ENCODE measurements around the gene ATP10B. TPM values are rescaled to one million over a fixed set of nuclear protein-coding genes. Genes with fewer than 3 reads are reported as not detected.
"Not testable (repeated sequence)": the region's sequence is repeated elsewhere in the genome, so short reads cannot be mapped to it uniquely, and the experiment has no call there.

ATP10B gene
- total RNA-seq, 4 donors from 2014 or later: 0.07 to 0.29 TPM; not detected in 2

GRCh38 chr5:160720822-160721221 lies 131.2 kb downstream of the ATP10B start:
- Histone ChIP-seq H3K9me3 (no peaks in the 10 kb centered on the region), H3K4me3 (no peak overlapping the region), H3K36me3 (no peaks in the 10 kb centered on the region), H3K27me3 (no peaks in the 10 kb centered on the region), H3K4me1 (no peaks in the 10 kb centered on the region), H3K27ac (no peak overlapping the region)
- TF ChIP-seq POLR2A (IDR thresholded peaks at IDR 0.05): no peak
- TF ChIP-seq CTCF (IDR thresholded peaks at IDR 0.05): no peak
- DNase-seq: no peak
- intact Hi-C loops (cut with DNase I; ENCODE audit: low total_unique reads): no loop called here

GRCh38 chr5:160715508-160715907 lies 136.5 kb downstream of the ATP10B start:
- H3K4me3 ChIP-seq; H3K36me3 ChIP-seq; DNase-seq; H3K4me1 ChIP-seq; intact Hi-C loops (cut with DNase I; ENCODE audit: low total_unique reads); H3K27ac ChIP-seq; H3K9me3 ChIP-seq; H3K27me3 ChIP-seq: not testable (repeated sequence)

DNA sequence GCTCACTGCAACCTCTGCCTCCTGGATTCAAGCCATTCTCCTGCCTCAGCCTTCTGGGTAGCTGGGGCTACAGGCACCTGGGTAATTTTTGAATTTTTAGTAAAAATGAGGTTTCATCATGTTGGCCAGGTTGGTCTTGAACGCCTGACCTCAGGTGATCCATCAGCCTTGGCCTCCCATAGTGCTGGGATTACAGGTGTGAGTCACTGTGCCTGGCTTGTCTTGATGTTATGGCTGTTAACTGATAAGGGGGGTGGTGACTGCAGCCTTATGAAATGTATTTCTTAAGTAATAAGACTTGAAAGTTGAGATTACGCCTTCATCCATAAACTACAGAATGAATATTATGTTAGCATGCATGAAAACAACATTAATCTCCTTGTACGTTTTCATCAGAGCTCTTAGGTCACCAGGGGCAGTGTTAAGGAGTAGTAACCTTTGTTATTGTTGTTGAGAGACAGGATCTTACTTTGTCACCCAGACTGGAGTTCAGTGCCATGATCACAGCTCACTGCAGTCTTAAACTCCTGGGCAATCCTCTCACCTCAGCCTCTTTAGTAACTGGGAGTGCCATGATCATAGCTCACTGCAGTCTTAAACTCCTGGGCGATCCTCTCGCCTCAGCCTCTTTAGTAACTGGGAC lies 148.3 kb downstream of the ATP10B start:
- H3K27me3 ChIP-seq: no peaks in the 10 kb centered on the region
- intact Hi-C loops (cut with DNase I; ENCODE audit: low total_unique reads): no loop called here
- no peak for DNase-seq
- H3K4me3 ChIP-seq: no peak overlapping the region
- TF ChIP-seq POLR2A (IDR thresholded peaks at IDR 0.05) (no peak), CTCF (IDR thresholded peaks at IDR 0.05) (no peak)
- H3K9me3 ChIP-seq: no peaks in the 10 kb centered on the region
- H3K36me3 ChIP-seq: no peaks in the 10 kb centered on the region
- H3K27ac ChIP-seq: no peak overlapping the region
- no peaks in the 10 kb centered on the region for H3K4me1 ChIP-seq

- Histone ChIP-seq H3K4me3 (no peak overlapping the region), H3K27me3 (no peaks in the 10 kb centered on the region), H3K4me1 (no peaks in the 10 kb centered on the region), H3K36me3 (no peaks in the 10 kb centered on the region), H3K9me3 (no peaks in the 10 kb centered on the region), H3K27ac (no peak overlapping the region)
- intact Hi-C loops (cut with DNase I; ENCODE audit: low total_unique reads): no loop called here
- TF ChIP-seq POLR2A (IDR thresholded peaks at IDR 0.05) (no peak), CTCF (IDR thresholded peaks at IDR 0.05) (no peak)
- no peak for DNase-seq
These were observed 149.1 kb downstream of the ATP10B start for GRCh38 chr5:160702934-160703333.

- Histone ChIP-seq H3K27me3 (no peaks in the 10 kb centered on the region), H3K4me1 (no peaks in the 10 kb centered on the region), H3K9me3 (no peaks in the 10 kb centered on the region), H3K4me3 (no peak overlapping the region), H3K36me3 (no peaks in the 10 kb centered on the region), H3K27ac (no peak overlapping the region)
- no peak for DNase-seq
- intact Hi-C loops (cut with DNase I; ENCODE audit: low total_unique reads): no loop called here
- TF ChIP-seq CTCF (IDR thresholded peaks at IDR 0.05): no peak
- no peak for TF ChIP-seq POLR2A (IDR thresholded peaks at IDR 0.05)
These were observed 149.7 kb downstream of the ATP10B start for GRCh38 chr5:160702311-160702803.

DNA sequence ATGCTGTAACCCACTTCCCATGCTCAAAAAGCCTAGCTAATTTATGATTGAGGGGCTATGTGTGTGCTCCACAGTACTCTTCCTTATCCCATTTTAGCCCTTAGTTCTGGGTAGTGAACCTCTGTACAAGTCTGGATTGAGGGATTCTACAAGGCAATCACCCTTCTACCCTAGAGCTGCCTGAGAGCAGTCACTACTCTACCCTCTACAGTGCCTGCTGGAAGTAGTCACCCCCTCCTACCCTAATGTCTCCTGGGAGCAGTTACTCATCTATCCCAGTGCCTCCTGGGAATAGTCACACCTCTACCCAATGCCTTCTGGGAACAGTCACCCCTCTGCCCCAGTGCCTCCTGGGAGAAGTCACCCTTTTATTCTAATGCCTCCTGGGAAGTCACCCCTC lies 150.6 kb downstream of the ATP10B start:
- Histone ChIP-seq H3K9me3 (no peaks in the 10 kb centered on the region), H3K4me3 (no peak overlapping the region), H3K27me3 (no peaks in the 10 kb centered on the region), H3K4me1 (no peaks in the 10 kb centered on the region), H3K36me3 (no peaks in the 10 kb centered on the region), H3K27ac (no peak overlapping the region)
- no peak for DNase-seq
- intact Hi-C loops (cut with DNase I; ENCODE audit: low total_unique reads): no loop called here
- TF ChIP-seq CTCF (IDR thresholded peaks at IDR 0.05) (no peak), POLR2A (IDR thresholded peaks at IDR 0.05) (no peak)
